ENCODE data around the gene OR6N1. TPM values are rescaled to one million over a fixed set of nuclear protein-coding genes. Genes with fewer than 3 reads are reported as not detected.

OR6N1 gene
- total and polyA plus RNA-seq, 9 of the 15 experiments (the other 6 are each of a cell fraction or from before 2014, with no cell fraction given): 0.01 to 0.07 TPM; not detected in 7

GRCh38 chr1:158728510-158729225, 43.3 kb downstream of the OR6N1 start (continued):
- TF ChIP-seq PHF21A (IDR thresholded peaks at IDR 0.05; ENCODE audit: borderline replicate concordance, low read depth): no peak
- no peak for TF ChIP-seq SIN3A (IDR thresholded peaks at IDR 0.05; ENCODE audit: borderline replicate concordance in 2 of 2, control insufficient read depth in 1 of 2, low read depth in 2 of 2, low read length in 2 of 2)
- TF ChIP-seq, protein P1, sequence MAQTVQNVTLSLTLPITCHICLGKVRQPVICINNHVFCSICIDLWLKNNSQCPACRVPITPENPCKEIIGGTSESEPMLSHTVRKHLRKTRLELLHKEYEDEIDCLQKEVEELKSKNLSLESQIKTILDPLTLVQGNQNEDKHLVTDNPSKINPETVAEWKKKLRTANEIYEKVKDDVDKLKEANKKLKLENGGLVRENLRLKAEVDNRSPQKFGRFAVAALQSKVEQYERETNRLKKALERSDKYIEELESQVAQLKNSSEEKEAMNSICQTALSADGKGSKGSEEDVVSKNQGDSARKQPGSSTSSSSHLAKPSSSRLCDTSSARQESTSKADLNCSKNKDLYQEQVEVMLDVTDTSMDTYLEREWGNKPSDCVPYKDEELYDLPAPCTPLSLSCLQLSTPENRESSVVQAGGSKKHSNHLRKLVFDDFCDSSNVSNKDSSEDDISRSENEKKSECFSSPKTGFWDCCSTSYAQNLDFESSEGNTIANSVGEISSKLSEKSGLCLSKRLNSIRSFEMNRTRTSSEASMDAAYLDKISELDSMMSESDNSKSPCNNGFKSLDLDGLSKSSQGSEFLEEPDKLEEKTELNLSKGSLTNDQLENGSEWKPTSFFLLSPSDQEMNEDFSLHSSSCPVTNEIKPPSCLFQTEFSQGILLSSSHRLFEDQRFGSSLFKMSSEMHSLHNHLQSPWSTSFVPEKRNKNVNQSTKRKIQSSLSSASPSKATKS (CRISPR knock-in tag; IDR thresholded peaks at IDR 0.05): no peak
- TF ChIP-seq, protein P2, sequence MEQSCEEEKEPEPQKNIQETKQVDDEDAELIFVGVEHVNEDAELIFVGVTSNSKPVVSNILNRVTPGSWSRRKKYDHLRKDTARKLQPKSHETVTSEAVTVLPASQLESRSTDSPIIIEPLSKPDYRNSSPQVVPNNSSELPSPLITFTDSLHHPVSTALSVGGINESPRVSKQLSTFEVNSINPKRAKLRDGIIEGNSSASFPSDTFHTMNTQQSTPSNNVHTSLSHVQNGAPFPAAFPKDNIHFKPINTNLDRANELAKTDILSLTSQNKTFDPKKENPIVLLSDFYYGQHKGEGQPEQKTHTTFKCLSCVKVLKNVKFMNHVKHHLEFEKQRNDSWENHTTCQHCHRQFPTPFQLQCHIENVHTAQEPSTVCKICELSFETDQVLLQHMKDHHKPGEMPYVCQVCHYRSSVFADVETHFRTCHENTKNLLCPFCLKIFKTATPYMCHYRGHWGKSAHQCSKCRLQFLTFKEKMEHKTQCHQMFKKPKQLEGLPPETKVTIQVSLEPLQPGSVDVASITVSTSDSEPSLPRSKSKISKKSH (CRISPR knock-in tag; IDR thresholded peaks at IDR 0.05): no peak
- TF ChIP-seq SMAD3 (CRISPR knock-in tag; conservative IDR thresholded peaks at IDR 0.05): no peak
- TF ChIP-seq MTA1 (IDR thresholded peaks at IDR 0.05; ENCODE audit: borderline replicate concordance): peak; percentile 58; the same call in 1 of the 2 replicates
- TF ChIP-seq SMC3 (conservative IDR thresholded peaks at IDR 0.05; ENCODE audit: insufficient read depth, low read depth, low read length): no peak
- TF ChIP-seq TEAD2 (tag; IDR thresholded peaks at IDR 0.05): no peak
- TF ChIP-seq MECOM (CRISPR knock-in tag; IDR thresholded peaks at IDR 0.05): no peak
- no peak for TF ChIP-seq HMBOX1 (IDR thresholded peaks at IDR 0.05)
- TF ChIP-seq, protein P3, sequence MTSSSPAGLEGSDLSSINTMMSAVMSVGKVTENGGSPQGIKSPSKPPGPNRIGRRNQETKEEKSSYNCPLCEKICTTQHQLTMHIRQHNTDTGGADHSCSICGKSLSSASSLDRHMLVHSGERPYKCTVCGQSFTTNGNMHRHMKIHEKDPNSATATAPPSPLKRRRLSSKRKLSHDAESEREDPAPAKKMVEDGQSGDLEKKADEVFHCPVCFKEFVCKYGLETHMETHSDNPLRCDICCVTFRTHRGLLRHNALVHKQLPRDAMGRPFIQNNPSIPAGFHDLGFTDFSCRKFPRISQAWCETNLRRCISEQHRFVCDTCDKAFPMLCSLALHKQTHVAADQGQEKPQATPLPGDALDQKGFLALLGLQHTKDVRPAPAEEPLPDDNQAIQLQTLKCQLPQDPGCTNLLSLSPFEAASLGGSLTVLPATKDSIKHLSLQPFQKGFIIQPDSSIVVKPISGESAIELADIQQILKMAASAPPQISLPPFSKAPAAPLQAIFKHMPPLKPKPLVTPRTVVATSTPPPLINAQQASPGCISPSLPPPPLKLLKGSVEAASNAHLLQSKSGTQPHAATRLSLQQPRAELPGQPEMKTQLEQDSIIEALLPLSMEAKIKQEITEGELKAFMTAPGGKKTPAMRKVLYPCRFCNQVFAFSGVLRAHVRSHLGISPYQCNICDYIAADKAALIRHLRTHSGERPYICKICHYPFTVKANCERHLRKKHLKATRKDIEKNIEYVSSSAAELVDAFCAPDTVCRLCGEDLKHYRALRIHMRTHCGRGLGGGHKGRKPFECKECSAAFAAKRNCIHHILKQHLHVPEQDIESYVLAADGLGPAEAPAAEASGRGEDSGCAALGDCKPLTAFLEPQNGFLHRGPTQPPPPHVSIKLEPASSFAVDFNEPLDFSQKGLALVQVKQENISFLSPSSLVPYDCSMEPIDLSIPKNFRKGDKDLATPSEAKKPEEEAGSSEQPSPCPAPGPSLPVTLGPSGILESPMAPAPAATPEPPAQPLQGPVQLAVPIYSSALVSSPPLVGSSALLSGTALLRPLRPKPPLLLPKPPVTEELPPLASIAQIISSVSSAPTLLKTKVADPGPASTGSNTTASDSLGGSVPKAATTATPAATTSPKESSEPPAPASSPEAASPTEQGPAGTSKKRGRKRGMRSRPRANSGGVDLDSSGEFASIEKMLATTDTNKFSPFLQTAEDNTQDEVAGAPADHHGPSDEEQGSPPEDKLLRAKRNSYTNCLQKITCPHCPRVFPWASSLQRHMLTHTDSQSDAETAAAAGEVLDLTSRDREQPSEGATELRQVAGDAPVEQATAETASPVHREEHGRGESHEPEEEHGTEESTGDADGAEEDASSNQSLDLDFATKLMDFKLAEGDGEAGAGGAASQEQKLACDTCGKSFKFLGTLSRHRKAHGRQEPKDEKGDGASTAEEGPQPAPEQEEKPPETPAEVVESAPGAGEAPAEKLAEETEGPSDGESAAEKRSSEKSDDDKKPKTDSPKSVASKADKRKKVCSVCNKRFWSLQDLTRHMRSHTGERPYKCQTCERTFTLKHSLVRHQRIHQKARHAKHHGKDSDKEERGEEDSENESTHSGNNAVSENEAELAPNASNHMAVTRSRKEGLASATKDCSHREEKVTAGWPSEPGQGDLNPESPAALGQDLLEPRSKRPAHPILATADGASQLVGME (CRISPR knock-in tag; IDR thresholded peaks at IDR 0.05): peak; percentile 76; the same call in 1 of the 2 replicates
- TF ChIP-seq GMEB1 (CRISPR knock-in tag; IDR thresholded peaks at IDR 0.05): no peak
- TF ChIP-seq TCF7 (IDR thresholded peaks at IDR 0.05; ENCODE audit: borderline replicate concordance): no peak
- no peak for TF ChIP-seq ZNF263 (CRISPR knock-in tag; IDR thresholded peaks at IDR 0.05; ENCODE audit: borderline replicate concordance)
- no peak for TF ChIP-seq BHLHE40 (IDR thresholded peaks at IDR 0.05; ENCODE audit: low read length)

Measured in K562 (cell line).